ENCODE data around the gene ZFP91.

Gene ZFP91

DNA sequence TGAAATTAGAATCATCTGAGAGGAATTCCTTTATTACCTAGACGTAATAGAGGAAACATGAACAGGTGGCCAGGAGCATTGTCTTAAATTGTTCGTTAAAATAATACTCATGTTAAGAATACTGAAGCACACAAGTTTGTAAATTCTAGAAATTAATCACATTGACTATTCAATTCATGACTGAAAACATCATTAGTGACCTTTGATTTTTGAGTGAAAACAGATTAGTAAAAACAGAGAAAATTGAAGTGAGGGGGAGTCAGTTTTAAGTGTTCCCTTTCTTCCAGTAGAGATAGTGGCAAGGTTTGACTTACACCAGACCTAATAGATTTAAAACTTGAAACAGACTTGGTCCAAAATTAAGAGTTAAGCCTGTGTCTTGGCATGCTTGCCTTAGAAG is 1.4 kb downstream of the ZFP91 start:
- DNase-seq, result no peak

DNA sequence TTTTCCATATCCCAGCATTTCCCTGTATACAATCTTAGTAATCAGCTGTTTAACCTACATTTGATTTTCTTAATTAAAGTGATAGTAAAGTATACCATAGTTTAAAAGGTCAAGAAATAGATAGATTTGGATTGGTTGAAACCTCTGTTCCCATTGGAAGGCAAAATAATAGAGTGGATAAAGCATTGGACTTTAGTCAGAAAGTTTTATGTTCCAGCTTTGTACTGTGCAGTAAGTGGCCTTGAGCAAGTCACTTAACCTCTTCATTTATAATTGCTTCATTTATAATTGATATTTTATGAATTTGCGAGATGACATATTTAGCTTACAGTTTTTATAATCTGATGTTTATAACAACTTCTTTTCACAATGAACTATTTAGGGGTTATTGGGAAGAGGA is 3.6 kb downstream of the ZFP91 start:
- no peak for DNase-seq

DNA sequence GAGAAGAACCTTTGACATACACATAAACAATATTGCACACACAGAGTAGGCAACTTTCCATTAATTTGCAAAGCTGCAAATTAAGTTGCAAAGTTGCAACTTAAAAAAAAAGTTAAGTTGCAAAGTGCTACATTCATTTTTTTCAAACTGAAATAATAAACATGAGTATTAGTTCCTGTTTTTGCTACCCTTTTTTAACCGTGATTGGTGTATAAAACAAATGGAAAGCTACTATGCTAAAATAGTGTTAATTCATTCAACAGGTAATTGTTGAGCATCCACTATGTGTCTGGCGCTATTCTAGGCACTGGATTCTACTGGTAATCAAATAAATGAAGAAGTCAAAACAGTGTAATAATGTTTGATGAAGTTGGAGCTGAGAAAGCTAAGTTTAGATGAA is 8.1 kb downstream of the ZFP91 start:
- no peak for DNase-seq

GRCh38 chr11:58591659-58592058 is 12.8 kb downstream of the ZFP91 start:
- no peak for DNase-seq

- DNase-seq, result no peak
These were observed 14.1 kb downstream of the ZFP91 start for GRCh38 chr11:58592760-58593472.

- DNase-seq, result no peak
These were observed 16.0 kb downstream of the ZFP91 start for GRCh38 chr11:58594826-58595225.

DNA sequence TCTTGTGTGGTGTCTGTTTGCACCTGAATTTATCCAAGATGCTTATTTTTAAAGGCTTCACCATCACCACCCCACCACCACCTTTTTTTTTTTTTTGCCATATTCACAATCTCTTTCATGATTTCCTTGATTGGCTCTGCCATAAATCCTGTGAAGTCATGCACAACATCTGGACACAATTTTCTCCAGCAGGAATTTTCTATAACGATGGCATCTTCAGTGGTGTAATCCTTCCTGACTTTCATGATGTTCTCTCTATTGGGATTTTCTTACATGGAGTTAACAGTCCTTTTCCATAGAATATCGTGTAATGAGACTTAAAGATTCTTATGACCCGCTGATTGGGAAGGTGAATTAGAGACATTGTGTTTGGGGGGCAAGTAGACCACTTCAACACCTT is 17.8 kb downstream of the ZFP91 start:
- no peak for DNase-seq

GRCh38 chr11:58597486-58598144 is 18.8 kb downstream of the ZFP91 start:
- DNase-seq, result no peak

DNA sequence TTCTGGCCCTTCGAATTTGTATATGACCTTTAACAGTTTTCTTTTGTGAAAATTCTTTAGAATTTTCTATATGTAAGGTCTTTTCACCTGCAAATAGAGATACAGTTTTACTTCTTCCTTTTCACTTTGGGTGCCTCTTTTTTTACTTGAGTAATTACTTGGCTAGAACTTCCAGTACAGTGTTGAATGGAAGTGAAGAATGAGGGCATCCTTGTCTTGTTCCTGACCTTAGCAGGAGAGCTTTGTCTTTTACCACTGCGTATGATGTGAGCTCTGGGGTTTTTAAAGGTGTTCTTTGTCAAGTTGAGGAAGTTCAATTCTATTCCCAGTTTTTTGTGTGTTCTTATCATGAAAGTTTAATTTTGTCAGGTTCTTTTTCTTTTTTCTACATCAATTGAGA is 21.6 kb downstream of the ZFP91 start:
- DNase-seq, result no peak

DNA sequence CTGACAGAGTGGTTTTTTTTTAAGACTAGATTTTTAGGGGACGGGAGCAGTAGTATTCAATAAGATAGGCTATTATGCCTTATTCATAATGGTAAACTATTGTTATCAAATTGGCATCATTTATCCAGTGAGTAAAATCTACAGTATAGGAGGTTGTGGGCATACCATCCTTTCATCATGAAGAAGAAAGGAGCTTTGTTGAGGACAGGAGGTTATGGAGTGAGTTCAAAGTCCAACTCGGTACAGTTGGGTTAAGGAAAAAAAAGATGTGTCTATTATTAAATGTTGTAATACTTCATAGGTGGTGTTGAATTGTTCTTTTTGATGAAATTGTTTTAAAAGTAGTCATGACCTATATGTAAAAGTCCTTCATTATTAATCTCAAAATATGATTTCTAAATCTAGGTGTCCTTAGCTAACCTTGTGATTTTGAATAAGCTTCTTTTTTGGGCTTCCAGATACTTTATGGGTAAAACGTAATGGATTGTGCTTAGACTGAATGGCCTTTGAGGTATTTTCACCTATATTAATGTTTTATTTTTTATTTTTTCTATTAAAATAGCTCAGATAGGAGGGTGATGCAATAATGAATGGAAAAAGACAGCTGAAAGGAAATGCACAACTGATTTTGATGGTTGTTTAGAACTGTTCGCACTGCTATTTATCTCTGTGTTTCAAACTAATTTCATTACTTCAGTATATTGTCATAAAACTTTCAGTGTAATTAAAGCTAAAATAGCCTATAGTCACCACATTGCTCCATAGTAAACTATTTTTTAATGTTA is 28.3 kb downstream of the ZFP91 start:
- no peak for DNase-seq

DNA sequence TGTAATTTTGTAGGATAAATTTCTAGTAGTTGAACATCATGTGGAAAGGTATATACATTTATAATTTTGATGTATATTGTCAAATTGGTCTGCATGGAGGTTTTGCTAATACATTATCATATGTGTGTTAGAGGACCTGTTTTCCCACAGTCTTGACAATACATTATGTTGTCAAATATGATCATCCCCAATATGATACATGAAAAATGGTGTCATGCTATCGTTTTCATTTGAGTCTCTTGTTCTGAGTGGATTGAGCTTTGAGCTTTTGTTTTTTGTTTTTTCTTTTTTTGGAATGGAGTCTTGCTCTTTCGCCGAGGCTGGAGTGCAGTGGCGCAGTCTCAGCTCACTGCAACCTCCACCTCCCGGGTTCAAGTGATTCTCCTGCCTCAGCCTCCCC is 29.5 kb downstream of the ZFP91 start:
- DNase-seq, result no peak

GRCh38 chr11:58609723-58610122 is 30.9 kb downstream of the ZFP91 start:
- no peak for DNase-seq

- no peak for DNase-seq
These were observed 34.4 kb downstream of the ZFP91 start for GRCh38 chr11:58613228-58613627.

- no peak for DNase-seq
These were observed 36.7 kb downstream of the ZFP91 start for GRCh38 chr11:58615559-58615958.

GRCh38 chr11:58616594-58616993 is 37.7 kb downstream of the ZFP91 start:
- no peak for DNase-seq

DNA sequence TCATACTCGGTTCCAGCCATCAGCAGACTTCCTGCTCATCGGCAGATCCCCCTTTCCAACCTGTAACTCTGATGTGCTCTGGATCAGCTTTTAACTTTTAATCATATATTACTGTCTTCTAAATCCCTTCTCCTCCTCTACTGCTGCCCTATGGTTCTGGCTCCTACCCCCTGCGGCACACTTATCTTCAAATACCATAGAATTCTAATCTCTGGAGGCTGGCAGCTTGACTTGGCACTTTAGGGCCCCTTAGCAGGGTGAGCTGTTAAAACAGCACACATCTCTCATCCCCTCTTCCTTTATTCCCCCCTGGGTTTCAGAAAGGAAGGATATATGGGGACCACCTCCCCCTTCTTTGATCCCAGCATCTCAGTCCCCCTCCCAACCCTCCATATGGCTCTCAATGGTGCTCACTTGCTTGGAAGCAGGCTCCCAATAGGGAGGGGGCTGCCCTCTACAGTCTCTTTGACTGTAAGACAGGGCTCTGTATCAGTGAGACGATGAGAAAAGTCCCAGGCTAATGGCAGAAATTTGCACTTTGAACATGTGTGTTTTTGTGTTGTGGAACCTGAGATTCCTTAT is 39.2 kb downstream of the ZFP91 start:
- DNase-seq, result peak in 7 of 51 donors; percentile 1 to 18 (median 9)

GRCh38 chr11:58621586-58622262 is 42.9 kb downstream of the ZFP91 start:
- DNase-seq, result no peak

DNA sequence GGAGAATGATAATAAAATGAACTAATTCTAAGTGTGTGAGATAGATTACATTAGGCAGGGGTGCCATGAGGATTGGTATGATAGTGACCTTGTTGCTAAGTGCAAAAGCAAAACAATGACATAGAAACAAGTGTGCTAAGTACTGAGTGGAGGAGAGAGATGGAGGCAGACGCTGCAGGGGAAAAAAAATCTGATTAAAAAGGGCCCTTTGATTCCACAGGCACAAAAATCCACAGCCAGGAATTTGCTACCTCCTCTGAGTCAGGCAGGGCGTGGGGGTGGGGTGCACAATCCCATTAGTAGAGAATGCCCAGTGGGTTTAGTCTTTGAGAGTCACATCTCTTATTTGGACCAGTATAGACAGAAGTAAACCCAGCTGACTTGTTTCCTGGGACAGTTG is 43.5 kb downstream of the ZFP91 start, which contains the start of gene CNTF:
Gene CNTF (plus strand): TSS at position 322 of the 400 bp plus-strand sequence. CDS start 88 bp downstream, outside the sequence.
- no peak for DNase-seq

- DNase-seq, result no peak
These were observed 46.2 kb downstream of the ZFP91 start for GRCh38 chr11:58625086-58625485.

DNA sequence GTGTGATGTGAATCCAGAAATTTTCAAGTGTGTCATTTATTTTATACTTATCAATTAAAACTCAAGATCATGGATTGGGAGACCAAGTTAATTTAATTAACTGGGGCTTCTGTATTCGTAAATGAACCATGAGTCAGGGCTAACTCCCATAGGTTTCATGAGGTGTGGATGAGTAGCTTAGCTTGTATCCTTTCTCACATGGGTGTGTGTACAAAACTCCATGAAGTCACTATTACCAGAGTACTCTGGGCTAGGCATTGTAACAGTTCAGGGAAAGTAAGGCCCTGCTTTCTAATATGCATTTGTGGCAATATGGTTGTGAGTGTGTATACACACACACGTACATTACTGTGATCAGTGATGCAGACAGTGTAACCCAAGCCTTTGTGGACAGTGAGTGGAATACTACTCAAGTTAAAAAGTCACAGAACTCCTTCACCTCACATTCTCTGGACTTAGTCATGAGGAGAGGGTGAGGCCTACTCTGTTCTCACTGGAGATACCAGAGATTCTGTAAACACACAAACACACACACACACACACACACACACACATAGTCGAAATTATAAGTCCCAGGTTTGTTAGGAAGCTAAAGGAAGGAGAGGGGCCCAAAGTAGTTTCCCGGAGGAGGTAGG is 47.1 kb downstream of the ZFP91 start:
- no peak for DNase-seq

GRCh38 chr11:58626934-58627483 is 48.1 kb downstream of the ZFP91 start:
- DNase-seq, result peak in 1 of 51 donors; percentile 8

All from hypothalamus (tissue), 51 donors.